CD14-positive monocyte (primary cell): ENCODE results near the gene WDR6. TPM values are rescaled to one million over a fixed set of nuclear protein-coding genes. Genes with fewer than 3 reads are reported as not detected.

Source experiments
- DNase-seq, 3 donors: peaks; one replicate each; pipeline ENCODE4 v3.0.0-alpha.2; 2011 to 2022
- H2AFZ ChIP-seq: 2 replicates; pipeline ENCODE4 v1.6.0; 2012; ENCODE audit warnings: mild to moderate bottlenecking, low read depth, low read length, inconsistent platforms; ENCODE audit not compliant: insufficient read depth, poor library complexity, severe bottlenecking
- H3K27ac ChIP-seq, 2 donors: 1 replicate in 1 of 2; 2 replicates in 1 of 2; pipeline ENCODE4 v1.5.1; 2012 to 2013; ENCODE audit warnings: low read length in 2 of 2, control low read depth in 1 of 2, inconsistent platforms in 1 of 2, low read depth in 1 of 2, mild to moderate bottlenecking in 1 of 2
- H3K27me3 ChIP-seq, 2 donors: one replicate each; pipeline versions ENCODE4 v1.6.0 to v1.6.1; 2011 to 2013; ENCODE audit warnings: low read length in 2 of 2; ENCODE audit not compliant: control insufficient read depth in 2 of 2, insufficient read depth in 2 of 2
- H3K36me3 ChIP-seq, 2 donors: replicated peaks in 1 of 2; 1 replicate in 1 of 2; 2 replicates in 1 of 2; pipeline versions ENCODE4 v1.5.1 to v1.6.1; 2012 to 2013; ENCODE audit warnings: low read length in 2 of 2, control low read depth in 1 of 2, inconsistent platforms in 1 of 2, mild to moderate bottlenecking in 1 of 2; ENCODE audit not compliant: insufficient read depth in 2 of 2, control insufficient read depth in 1 of 2
- H3K4me1 ChIP-seq, 2 donors: 1 replicate in 1 of 2; 2 replicates in 1 of 2; pipeline versions ENCODE4 v1.5.1 to v1.6.1; 2012 to 2013; ENCODE audit warnings: low read length in 2 of 2, control low read depth in 1 of 2, inconsistent platforms in 1 of 2, mild to moderate bottlenecking in 1 of 2, moderate library complexity in 1 of 2; ENCODE audit not compliant: insufficient read depth in 2 of 2, control insufficient read depth in 1 of 2
- H3K4me2 ChIP-seq: replicated peaks from 2 replicates; pipeline ENCODE3; 2012; ENCODE audit warnings: low read length, moderate library complexity, mild to moderate bottlenecking; ENCODE audit not compliant: poor library complexity, severe bottlenecking; ENCODE audit errors: extremely low read depth
- H3K4me3 ChIP-seq, 3 experiments: fragments of 200-600 bp in 1 of 3; sonication (generic) in 1 of 3; replicated peaks in 1 of 3; 1 replicate in 2 of 3; 2 replicates in 1 of 3; pipeline ENCODE4 v1.5.1; 2011 to 2013; ENCODE audit warnings: low read length in 3 of 3, mild to moderate bottlenecking in 3 of 3, control low read depth in 2 of 3, low read depth in 2 of 3, inconsistent platforms in 1 of 3, moderate library complexity in 1 of 3
- H3K79me2 ChIP-seq: 2 replicates; pipeline ENCODE4 v1.6.0; 2012; ENCODE audit warnings: mild to moderate bottlenecking, control low read depth, inconsistent platforms, low read length, moderate library complexity; ENCODE audit not compliant: insufficient read depth
- H3K9ac ChIP-seq: 2 replicates; pipeline ENCODE4 v1.6.0; 2017; ENCODE audit warnings: low read length, mild to moderate bottlenecking; ENCODE audit not compliant: insufficient read depth, poor library complexity, severe bottlenecking
- H3K9me3 ChIP-seq, 2 donors: replicated peaks in 1 of 2; 1 replicate in 1 of 2; 2 replicates in 1 of 2; pipeline versions ENCODE4 v1.5.1 to v1.6.1; 2012 to 2013; ENCODE audit warnings: low read length in 2 of 2, control low read depth in 1 of 2; ENCODE audit not compliant: control insufficient read depth in 1 of 2, insufficient read depth in 1 of 2
- H4K20me1 ChIP-seq: 2 replicates; pipeline ENCODE4 v1.6.0; 2012; ENCODE audit warnings: mild to moderate bottlenecking, low read length, control low read depth, moderate library complexity; ENCODE audit not compliant: insufficient read depth
- H3K27ac Mint-ChIP-seq, 7 donors: one replicate each; pipeline ENCODE4 v1.8.0; 2020; ENCODE audit warnings: mild to moderate bottlenecking in 7 of 7, mixed read lengths in 7 of 7, moderate library complexity in 6 of 7, inconsistent platforms in 2 of 7
- H3K27me3 Mint-ChIP-seq, 3 donors: one replicate each; pipeline ENCODE4 v1.8.0; 2021 to 2022; ENCODE audit warnings: low read depth in 3 of 3, mild to moderate bottlenecking in 3 of 3, mixed read lengths in 3 of 3, moderate library complexity in 3 of 3, inconsistent platforms in 1 of 3
- H3K36me3 Mint-ChIP-seq, 2 donors: one replicate each; pipeline ENCODE4 v1.8.0; 2020; ENCODE audit warnings: mixed read lengths in 2 of 2, inconsistent platforms in 1 of 2, mild to moderate bottlenecking in 1 of 2
- H3K4me1 Mint-ChIP-seq: one replicate; pipeline ENCODE4 v1.8.0; 2020; ENCODE audit warnings: mild to moderate bottlenecking, mixed read lengths
- H3K4me3 Mint-ChIP-seq, 2 donors: one replicate each; pipeline ENCODE4 v1.8.0; 2020; ENCODE audit warnings: mild to moderate bottlenecking in 2 of 2, mixed read lengths in 2 of 2, moderate library complexity in 1 of 2
- H3K9me3 Mint-ChIP-seq, 7 donors: one replicate each; pipeline ENCODE4 v1.8.0; 2020 to 2022; ENCODE audit warnings: mixed read lengths in 7 of 7, mild to moderate bottlenecking in 6 of 7, moderate library complexity in 6 of 7, inconsistent platforms in 2 of 7
- WGBS: methylation state at CpG from one replicate; pipeline ENCODE4 v1.1.5; 2013; ENCODE audit warnings: missing lambda C conversion rate; ENCODE audit not compliant: insufficient coverage; 5-methylcytosine and 5-hydroxymethylcytosine counted together
- intact Hi-C, 2 donors: fragments of 100-400 bp; cut with micrococcal nuclease; formaldehyde crosslinking; loops; one replicate each; pipeline versions ENCODE4 v1.15.0 to v1.15.1; 2023
- polyA plus RNA-seq, 3 donors: library from polyadenylated mRNA; depleted of rRNA in 1 of 3; unstranded in 2 of 3; stranded (reverse) in 1 of 3; fragments of 300-500 nt in 2 of 3; fragments of >200 nt in 1 of 3; fragmentation: Illumina TruSeq in 2 of 3; gene quantifications; 1 replicate in 2 of 3; 2 replicates in 1 of 3; pipeline ENCODE4 v1.2.3, GENCODE V29; 2012 to 2021
- TF ChIP-seq, protein P1 (sequence below): fragments of 200-600 bp; IDR thresholded peaks from one replicate; pipeline ENCODE4 v1.8.0; 2022; ENCODE audit warnings: antibody characterized with exemption, mild to moderate bottlenecking

WDR6 gene
- polyA plus RNA-seq, 3 donors = 30.6 to 103 (median 46.3) TPM

DNA sequence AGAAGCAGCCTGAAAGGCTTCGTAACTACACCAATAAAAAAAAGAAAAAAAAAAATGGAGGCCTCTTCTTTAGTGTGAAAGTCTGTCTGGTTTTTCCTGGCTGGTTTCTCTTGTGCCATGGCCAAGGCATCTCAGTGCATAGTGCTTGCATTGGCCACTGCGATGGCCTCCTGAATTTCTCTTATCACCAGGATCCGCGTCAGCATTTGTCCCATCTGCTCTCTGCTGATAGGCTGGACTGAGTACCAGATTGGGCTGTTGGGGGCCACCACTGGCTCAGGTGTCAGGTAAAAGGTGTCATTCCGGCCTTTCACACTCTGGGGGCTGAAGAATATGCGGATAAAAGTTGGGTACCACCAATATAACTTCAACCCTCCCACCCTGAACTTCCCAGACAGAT, 23.1 kb downstream of the WDR6 start:
- Histone ChIP-seq H2AFZ (no peak overlapping the region), H3K4me1 (peaks cover 19 to 26% of the 10 kb centered on the region in 2 donors), H3K4me3 (no peak overlapping the region), H3K9me3 (no peaks in the 10 kb centered on the region), H3K79me2 (peaks cover 19% of the 10 kb centered on the region), H3K9ac (no peak overlapping the region), H3K36me3 (peaks cover 55 to 65% of the 10 kb centered on the region in 2 donors), H4K20me1 (no peaks in the 10 kb centered on the region), H3K27me3 (no peaks in the 10 kb centered on the region), H3K4me2 (no peak overlapping the region), H3K27ac (peak overlapping the region; percentile 29 to 92)
- peaks cover 30% of the 10 kb centered on the region for H3K4me1 Mint-ChIP-seq
- DNase-seq = no peak
- 100% methylated on average over 4 of the region's 6 CpGs for WGBS
- peak overlapping the region; percentile 54 to 97 (median 88) for H3K27ac Mint-ChIP-seq
- TF ChIP-seq, protein P1, sequence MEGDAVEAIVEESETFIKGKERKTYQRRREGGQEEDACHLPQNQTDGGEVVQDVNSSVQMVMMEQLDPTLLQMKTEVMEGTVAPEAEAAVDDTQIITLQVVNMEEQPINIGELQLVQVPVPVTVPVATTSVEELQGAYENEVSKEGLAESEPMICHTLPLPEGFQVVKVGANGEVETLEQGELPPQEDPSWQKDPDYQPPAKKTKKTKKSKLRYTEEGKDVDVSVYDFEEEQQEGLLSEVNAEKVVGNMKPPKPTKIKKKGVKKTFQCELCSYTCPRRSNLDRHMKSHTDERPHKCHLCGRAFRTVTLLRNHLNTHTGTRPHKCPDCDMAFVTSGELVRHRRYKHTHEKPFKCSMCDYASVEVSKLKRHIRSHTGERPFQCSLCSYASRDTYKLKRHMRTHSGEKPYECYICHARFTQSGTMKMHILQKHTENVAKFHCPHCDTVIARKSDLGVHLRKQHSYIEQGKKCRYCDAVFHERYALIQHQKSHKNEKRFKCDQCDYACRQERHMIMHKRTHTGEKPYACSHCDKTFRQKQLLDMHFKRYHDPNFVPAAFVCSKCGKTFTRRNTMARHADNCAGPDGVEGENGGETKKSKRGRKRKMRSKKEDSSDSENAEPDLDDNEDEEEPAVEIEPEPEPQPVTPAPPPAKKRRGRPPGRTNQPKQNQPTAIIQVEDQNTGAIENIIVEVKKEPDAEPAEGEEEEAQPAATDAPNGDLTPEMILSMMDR = no peak
- H3K4me3 Mint-ChIP-seq = no peak overlapping the region
- H3K36me3 Mint-ChIP-seq = peaks cover 57 to 63% of the 10 kb centered on the region in 2 donors
- intact Hi-C loops = loop anchor here in 1 of 2 donors (5.0 kb wide), 1 partner anchor 67 kb away; no protein-coding TSS in a partner anchor
- H3K27me3 Mint-ChIP-seq = no peaks in the 10 kb centered on the region
- no peaks in the 10 kb centered on the region for H3K9me3 Mint-ChIP-seq

- TF ChIP-seq, protein P1 = no peak
Observed at GRCh38 chr3:49032646-49033304, 25.6 kb downstream of the WDR6 start.

More at GRCh38 chr3:49032646-49033304, 25.6 kb downstream of the WDR6 start:
- intact Hi-C loops = loop anchor here in 1 of 2 donors (5.0 kb wide), 1 partner anchor 65 kb away; no protein-coding TSS in a partner anchor
- no peak overlapping the region for H3K4me3 Mint-ChIP-seq
- Histone ChIP-seq H3K27ac (peak overlapping the region in 1 of 2 donors; percentile 64), H3K27me3 (no peaks in the 10 kb centered on the region), H3K9me3 (no peaks in the 10 kb centered on the region), H3K79me2 (peaks cover 16% of the 10 kb centered on the region), H3K4me2 (no peak overlapping the region), H3K36me3 (peaks cover 52 to 69% of the 10 kb centered on the region in 2 donors), H3K9ac (no peak overlapping the region), H2AFZ (no peak overlapping the region), H4K20me1 (no peaks in the 10 kb centered on the region), H3K4me3 (no peak overlapping the region), H3K4me1 (peaks cover 26 to 32% of the 10 kb centered on the region in 2 donors)
- H3K27me3 Mint-ChIP-seq = no peaks in the 10 kb centered on the region
- H3K9me3 Mint-ChIP-seq = no peaks in the 10 kb centered on the region
- 100% methylated on average over 1 of the region's 6 CpGs for WGBS
- peaks cover 60 to 78% of the 10 kb centered on the region in 2 donors for H3K36me3 Mint-ChIP-seq
- DNase-seq = no peak
- peak overlapping the region in 3 of 7 donors; percentile 25 to 59 (median 37) for H3K27ac Mint-ChIP-seq
- peaks cover 33% of the 10 kb centered on the region for H3K4me1 Mint-ChIP-seq
